ENCODE results near the gene NAP1L1.

The NAP1L1 gene

GRCh38 chr12:76083904-76084862, at the start of gene NAP1L1:
Gene NAP1L1 (minus strand): TSS chr12:76084685. CDS start chr12:76074219, 10,466 bp downstream.
- in situ Hi-C loops (cut with MboI; ENCODE audit: low sequenced_read_pairs), result no loop called here

GRCh38 chr12:76127588-76127987, 43.1 kb upstream of the NAP1L1 start:
- in situ Hi-C loops (cut with MboI; ENCODE audit: low sequenced_read_pairs), result no loop called here

- in situ Hi-C loops (cut with MboI; ENCODE audit: low sequenced_read_pairs), result no loop called here
Observed at GRCh38 chr12:76124456-76124855, 40.0 kb upstream of the NAP1L1 start.

GRCh38 chr12:76123259-76124212, 39.1 kb upstream of the NAP1L1 start:
- in situ Hi-C loops (cut with MboI; ENCODE audit: low sequenced_read_pairs), result no loop called here

- in situ Hi-C loops (cut with MboI; ENCODE audit: low sequenced_read_pairs), result no loop called here
Observed at GRCh38 chr12:76119887-76120286, 35.4 kb upstream of the NAP1L1 start.

GRCh38 chr12:76117751-76118150, 33.3 kb upstream of the NAP1L1 start:
- in situ Hi-C loops (cut with MboI; ENCODE audit: low sequenced_read_pairs), result no loop called here

- in situ Hi-C loops (cut with MboI; ENCODE audit: low sequenced_read_pairs), result no loop called here
Observed at GRCh38 chr12:76117067-76117691, 32.7 kb upstream of the NAP1L1 start.

GRCh38 chr12:76113800-76114757, 29.6 kb upstream of the NAP1L1 start:
- in situ Hi-C loops (cut with MboI; ENCODE audit: low sequenced_read_pairs), result no loop called here

GRCh38 chr12:76111209-76111749, 26.8 kb upstream of the NAP1L1 start:
- in situ Hi-C loops (cut with MboI; ENCODE audit: low sequenced_read_pairs), result no loop called here

GRCh38 chr12:76109879-76110278, 25.4 kb upstream of the NAP1L1 start:
- in situ Hi-C loops (cut with MboI; ENCODE audit: low sequenced_read_pairs), result no loop called here

GRCh38 chr12:76108356-76108755, 23.9 kb upstream of the NAP1L1 start:
- in situ Hi-C loops (cut with MboI; ENCODE audit: low sequenced_read_pairs), result no loop called here

- in situ Hi-C loops (cut with MboI; ENCODE audit: low sequenced_read_pairs), result no loop called here
Observed at GRCh38 chr12:76106631-76107030, 22.1 kb upstream of the NAP1L1 start.

- in situ Hi-C loops (cut with MboI; ENCODE audit: low sequenced_read_pairs), result no loop called here
Observed at GRCh38 chr12:76103958-76104357, 19.5 kb upstream of the NAP1L1 start.

- in situ Hi-C loops (cut with MboI; ENCODE audit: low sequenced_read_pairs), result no loop called here
Observed at GRCh38 chr12:76101739-76102385, 17.4 kb upstream of the NAP1L1 start.

GRCh38 chr12:76096079-76096646, 11.7 kb upstream of the NAP1L1 start:
- in situ Hi-C loops (cut with MboI; ENCODE audit: low sequenced_read_pairs), result no loop called here

- in situ Hi-C loops (cut with MboI; ENCODE audit: low sequenced_read_pairs), result no loop called here
Observed at GRCh38 chr12:76094754-76095153, 10.3 kb upstream of the NAP1L1 start.

GRCh38 chr12:76091246-76091754, 6.8 kb upstream of the NAP1L1 start:
- in situ Hi-C loops (cut with MboI; ENCODE audit: low sequenced_read_pairs), result no loop called here

- in situ Hi-C loops (cut with MboI; ENCODE audit: low sequenced_read_pairs), result no loop called here
Observed at GRCh38 chr12:76085520-76085868, 1.0 kb upstream of the NAP1L1 start.
